ENCODE results near the gene SLC12A2. TPM values are rescaled to one million over a fixed set of nuclear protein-coding genes. Genes with fewer than 3 reads are reported as not detected.

SLC12A2 gene
- total RNA-seq = 16.3 and 21.5 TPM in 2 replicates

GRCh38 chr5:128083033-128083810, at the start of gene SLC12A2:
Gene SLC12A2 (plus strand): TSS chr5:128083766. CDS start chr5:128083955, 189 bp downstream.

